Globus pallidus (tissue), 1 donor: ENCODE data around the gene RASD1.
"Not testable (repeated sequence)": the region's sequence is repeated elsewhere in the genome, so short reads cannot be mapped to it uniquely, and the experiment has no call there.

Source experiments
- DNase-seq: peaks from one replicate; pipeline ENCODE4 v3.0.0-alpha.2; 2015; ENCODE audit warnings: low spot score

The RASD1 gene

GRCh38 chr17:17497065-17497844 is 1.1 kb upstream of the RASD1 start:
- DNase-seq, result no peak

DNA sequence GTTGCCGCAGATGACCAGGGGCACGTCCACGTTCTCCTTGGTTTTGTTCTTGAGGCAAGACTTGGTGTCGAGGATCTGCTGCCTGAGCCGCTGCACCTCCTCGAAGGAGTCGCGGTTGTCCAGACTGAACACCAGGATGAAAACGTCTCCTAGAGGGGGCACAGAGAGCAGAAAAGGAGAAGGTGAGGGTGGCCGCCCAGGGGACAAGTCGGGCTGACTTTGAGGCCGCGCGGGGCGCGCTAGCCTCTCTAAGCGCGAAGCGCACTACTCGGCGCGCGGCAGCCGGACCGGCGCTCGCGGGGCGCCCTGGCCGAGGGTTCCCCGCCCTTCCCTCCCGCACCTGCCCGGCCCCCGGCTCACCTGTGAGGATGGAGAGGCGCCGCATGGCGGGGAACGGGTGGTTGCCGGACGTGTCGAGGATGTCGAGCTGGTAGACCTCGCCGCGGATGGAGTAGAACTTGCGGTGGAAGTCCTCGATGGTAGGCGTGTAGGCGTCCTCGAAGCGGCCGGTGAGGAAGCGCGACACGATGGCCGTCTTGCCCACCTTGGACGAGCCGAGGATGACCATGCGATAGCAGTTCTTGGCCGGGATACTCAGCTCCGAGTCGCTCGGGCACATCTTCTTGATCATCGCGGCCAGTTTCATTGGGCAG is 533 bp downstream of the RASD1 start:
- no peak for DNase-seq

DNA sequence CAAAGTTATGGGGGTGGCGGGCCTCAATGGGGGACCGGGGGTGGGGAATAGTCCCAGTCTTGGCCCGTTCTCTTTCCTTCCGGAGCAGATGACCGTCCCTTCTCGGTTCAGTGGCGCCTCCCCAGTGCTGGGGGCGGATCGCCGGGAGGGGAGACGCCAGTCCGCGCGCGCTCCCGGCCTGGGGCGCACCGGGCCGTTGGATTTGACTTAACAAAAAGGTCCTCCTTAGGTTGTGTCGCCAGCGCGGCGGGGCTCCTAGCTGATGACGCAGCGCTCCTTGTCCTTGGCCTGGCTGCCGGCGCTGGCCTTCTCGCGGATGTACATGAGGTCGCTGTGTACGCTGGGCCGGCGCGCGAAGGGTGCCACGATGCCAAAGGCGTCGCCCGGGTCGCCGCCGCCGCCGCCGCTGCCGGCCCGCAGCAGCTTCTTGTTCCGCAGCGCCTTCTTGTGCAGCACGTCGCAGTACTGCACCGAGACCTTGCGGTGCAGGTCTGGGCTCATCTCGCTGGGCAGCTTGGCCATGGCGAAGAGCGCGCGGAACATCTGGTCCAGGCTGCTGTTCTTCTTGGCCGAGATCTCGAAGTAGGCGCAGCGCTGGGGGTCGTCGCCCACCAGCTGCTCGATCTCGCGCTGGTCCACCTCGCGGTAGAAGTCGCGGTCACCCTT is 1.2 kb downstream of the RASD1 start:
- peak; percentile 22 for DNase-seq

DNA sequence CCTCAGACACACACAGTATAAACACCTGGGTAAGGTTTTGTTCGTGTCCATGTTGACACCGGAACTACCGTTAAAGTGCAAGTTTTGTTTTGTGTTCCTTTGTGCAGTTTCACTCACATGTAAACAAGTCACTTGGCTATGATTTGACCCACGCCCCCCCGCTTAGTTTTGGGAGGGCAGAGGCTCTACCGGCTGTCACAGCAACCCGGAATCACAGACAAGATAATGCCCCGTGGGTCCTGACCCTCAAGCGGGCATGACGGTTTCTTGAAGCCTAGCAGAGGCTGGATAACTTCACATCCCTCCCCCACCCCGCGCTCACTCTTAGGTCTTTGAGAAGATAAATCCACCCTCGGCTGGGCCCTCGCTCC is 1.7 kb downstream of the RASD1 start:
- DNase-seq, result peak; percentile 29

GRCh38 chr17:17493986-17494466 is 2.2 kb downstream of the RASD1 start:
- DNase-seq, result peak; percentile 22

DNA sequence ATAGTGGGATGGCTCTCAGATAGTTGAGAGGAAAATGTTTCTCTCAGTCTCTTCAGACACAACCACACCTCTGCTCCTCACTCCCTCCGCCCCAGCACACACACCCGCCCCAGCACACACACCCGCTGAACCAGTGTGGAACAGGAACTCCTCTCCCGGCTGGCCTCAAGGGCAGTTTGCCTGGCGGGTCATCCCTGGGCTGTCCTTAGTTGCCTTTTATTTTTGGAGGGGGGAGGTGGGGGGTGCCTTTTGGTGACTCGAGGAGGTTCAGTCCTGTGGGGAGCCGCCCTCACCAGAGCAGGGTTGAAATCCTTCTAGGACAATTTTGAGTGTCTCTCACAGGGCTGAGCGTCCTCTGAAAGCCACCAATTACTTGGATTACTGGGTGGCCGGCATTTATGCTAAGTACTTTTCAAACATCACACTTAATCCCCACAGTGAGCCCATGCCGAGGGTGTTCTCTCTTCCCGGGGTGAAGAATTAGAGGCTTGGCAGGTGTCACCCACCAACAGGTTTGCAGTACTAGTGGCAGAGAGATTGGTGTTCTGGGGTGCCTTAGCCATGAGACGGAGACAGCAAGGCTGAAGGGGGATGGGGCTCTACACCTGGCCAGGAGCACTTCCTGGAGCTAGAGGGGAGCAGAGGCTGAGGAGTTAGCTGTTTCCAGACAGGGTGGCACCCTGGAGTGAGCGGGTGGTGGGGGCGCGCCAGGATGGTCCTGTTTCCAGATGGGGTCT is 2.8 kb downstream of the RASD1 start:
- DNase-seq, result no peak

- no peak for DNase-seq
These were observed 3.6 kb downstream of the RASD1 start for GRCh38 chr17:17492571-17492970.

DNA sequence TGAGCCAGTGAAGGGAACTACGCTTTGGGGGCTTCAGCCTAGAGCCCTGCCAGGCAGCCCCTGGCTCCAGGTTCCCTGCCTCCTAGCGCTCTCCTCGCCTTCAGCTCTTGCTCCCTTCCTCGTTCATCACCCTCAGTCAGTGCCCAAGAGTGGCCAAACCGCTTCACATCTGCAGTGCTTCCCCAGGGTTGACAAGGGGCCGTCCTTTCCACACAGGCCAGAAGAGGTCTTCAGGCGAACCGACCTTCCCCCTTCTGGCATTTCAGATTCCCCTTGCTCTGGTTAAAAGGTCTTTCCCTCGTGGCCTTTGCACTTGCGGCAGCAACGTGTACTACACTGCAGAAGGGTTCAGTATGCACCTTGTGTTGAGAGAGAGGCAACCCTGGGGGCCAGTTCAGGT is 4.1 kb downstream of the RASD1 start:
- DNase-seq, result no peak

GRCh38 chr17:17491546-17491988 is 4.6 kb downstream of the RASD1 start:
- DNase-seq, result no peak

GRCh38 chr17:17491031-17491471 is 5.1 kb downstream of the RASD1 start:
- no peak for DNase-seq

- DNase-seq, result no peak
These were observed 8.2 kb downstream of the RASD1 start for GRCh38 chr17:17487998-17488397.

- DNase-seq, result not testable (repeated sequence)
These were observed 9.8 kb downstream of the RASD1 start for GRCh38 chr17:17486416-17486815.

- DNase-seq, result no peak
These were observed 10.8 kb downstream of the RASD1 start for GRCh38 chr17:17485420-17485819.

DNA sequence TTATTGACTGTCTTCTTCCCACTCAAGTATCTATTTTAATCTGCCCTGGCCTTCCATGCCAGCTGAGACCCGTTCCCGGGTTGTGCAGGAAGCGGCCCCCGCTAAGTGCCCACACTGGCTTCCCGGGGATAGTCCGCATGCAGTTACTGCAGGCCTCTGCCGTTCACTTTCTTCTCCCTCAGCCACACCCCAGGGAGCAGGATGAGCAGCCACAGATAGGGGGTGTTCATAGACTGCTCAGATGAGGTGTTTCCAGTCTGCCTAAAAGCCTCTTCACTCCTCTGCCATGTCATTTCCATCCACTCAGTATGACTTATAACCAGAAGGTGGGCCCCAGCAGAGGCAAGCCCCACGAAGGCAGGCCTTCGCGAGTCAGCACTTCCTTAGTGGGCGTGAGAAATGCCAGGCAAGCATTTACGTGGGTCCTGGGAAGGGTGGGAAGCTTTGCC is 11.7 kb downstream of the RASD1 start:
- DNase-seq, result no peak

- DNase-seq, result no peak
These were observed 14.3 kb downstream of the RASD1 start for GRCh38 chr17:17481860-17482259.

GRCh38 chr17:17480593-17481148 is 15.5 kb downstream of the RASD1 start:
- no peak for DNase-seq

GRCh38 chr17:17479209-17479608 is 17.0 kb downstream of the RASD1 start:
- DNase-seq, result no peak

DNA sequence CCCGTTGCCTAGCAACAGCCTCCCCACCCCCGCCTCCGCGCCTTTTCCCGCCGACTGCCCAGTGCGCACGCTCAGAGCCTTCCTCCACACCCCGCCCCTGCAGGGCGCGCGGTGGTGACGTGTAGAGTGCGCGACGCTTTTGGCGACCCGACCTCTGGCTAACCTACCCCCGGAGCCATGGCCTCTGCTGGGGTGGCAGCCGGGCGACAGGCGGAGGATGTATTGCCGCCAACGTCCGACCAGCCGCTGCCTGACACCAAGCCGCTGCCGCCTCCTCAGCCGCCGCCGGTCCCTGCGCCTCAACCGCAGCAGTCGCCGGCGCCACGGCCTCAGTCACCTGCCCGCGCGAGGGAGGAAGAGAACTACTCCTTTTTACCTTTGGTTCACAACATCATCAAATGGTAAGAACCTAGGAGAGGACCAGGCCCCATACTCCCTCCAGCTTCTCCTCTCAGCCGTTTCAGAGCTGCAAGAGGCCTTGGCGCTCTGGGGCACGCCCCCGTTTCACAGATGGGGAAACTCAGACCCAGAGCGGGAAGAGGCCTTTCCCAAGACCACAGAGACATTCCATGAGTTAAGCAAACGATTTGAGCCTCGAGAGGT is 19.2 kb downstream of the RASD1 start, which contains the start of gene MED9:
MED9 (plus strand) TSS at position 136 of the 603 bp plus-strand sequence; CDS start at position 178, 42 bp downstream.
- DNase-seq, result peak; percentile 89

DNA sequence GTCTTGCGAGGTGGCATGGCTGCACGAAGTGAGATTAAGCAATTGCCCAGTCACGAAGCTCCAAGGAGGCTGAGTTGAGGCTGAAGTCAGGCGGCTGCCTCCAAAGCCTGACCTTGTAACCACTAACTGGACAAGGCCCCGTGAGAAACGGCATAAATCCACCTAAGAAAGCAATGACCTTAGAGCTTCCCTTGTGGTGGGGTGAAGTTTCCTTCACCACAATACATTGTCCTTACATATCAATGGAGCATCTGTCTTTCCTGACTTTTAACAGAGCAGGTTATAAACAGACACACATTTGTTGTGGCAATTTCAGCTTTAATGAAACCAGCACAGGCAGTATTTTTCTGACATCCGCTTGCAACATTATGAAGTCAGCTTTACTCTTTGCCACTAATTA is 21.9 kb downstream of the RASD1 start:
- no peak for DNase-seq

- DNase-seq, result no peak
These were observed 23.8 kb downstream of the RASD1 start for GRCh38 chr17:17472333-17472920.

DNA sequence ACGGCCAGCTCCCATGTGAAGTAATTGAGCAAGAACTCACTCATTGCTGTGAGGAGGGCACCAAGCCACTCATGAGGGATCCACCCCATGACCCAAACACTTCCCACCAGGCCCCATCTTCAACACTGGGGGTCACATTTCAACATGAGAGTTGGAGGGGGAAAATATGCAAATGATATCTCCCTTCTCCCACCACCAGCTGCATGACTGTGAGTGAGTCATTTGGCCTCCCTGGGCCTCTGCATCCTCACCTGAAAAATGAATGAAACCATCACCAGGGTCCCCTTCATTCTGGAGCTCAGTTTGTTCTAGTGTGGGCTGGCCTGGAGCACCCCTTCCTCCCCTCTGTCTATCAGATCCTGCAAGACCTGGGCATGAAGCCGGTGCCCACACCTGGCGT is 26.2 kb downstream of the RASD1 start:
- DNase-seq, result no peak
